NCI-H1930 (cell line): ENCODE measurements around the gene LRSAM1.

ENCODE experiments used
- DNase-seq, 2 experiments: peaks; one replicate each; lab custom pipeline; 2025; lab: John Stamatoyannopoulos, UW

Gene LRSAM1

GRCh38 chr9:127426756-127427155, 24.6 kb upstream of the LRSAM1 start:
- DNase-seq = no peak

DNA sequence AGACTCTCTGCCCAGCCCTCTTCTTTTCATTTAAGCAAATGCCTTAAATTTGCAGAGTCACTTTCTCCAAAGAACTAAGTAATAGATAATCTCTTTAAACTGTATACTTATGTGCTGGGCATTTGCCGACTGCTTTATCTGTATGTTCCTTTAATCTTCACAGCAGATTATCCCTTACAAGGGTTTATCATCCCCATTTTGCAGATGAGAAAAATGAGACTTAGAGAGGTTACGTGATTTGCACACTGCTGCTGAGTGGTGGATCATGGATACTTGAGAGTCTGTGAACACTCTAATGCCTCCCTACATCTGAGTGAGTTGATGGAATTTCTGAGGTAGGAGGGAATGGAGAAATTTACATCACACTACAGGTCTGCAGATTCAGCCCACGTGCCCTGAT, 23.0 kb upstream of the LRSAM1 start:
- no peak for DNase-seq

- no peak for DNase-seq
Observed at GRCh38 chr9:127430415-127430814, 20.9 kb upstream of the LRSAM1 start.

- no peak for DNase-seq
Observed at GRCh38 chr9:127437497-127438264, 13.6 kb upstream of the LRSAM1 start.

DNA sequence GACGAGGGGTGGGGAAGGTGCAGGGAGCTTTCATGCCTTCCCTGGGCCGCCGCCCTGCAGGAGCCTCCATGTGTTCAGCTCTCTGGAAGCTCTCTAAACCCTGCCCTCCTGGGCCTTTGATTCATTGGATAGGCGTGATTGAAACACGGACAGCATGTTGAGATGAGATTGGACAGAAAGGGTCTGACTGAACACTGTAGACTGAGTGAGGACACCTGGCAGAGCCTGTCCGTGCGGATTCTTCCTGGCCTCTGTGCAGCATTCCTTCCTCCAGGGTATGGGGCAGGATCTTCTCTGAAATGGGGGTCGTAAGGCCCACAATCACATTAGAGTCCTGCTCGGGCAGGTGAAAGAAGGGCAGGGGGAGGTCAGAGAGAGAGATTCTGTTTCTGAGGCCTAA, 12.9 kb upstream of the LRSAM1 start:
- DNase-seq = no peak

- DNase-seq = no peak
Observed at GRCh38 chr9:127444283-127444920, 6.9 kb upstream of the LRSAM1 start.

- no peak for DNase-seq
Observed at GRCh38 chr9:127444921-127445850, 6.1 kb upstream of the LRSAM1 start.

GRCh38 chr9:127445851-127446712, 5.2 kb upstream of the LRSAM1 start:
- no peak for DNase-seq

GRCh38 chr9:127446713-127447415, 4.4 kb upstream of the LRSAM1 start:
- DNase-seq = no peak

GRCh38 chr9:127447416-127448111, 3.7 kb upstream of the LRSAM1 start:
- no peak for DNase-seq

DNA sequence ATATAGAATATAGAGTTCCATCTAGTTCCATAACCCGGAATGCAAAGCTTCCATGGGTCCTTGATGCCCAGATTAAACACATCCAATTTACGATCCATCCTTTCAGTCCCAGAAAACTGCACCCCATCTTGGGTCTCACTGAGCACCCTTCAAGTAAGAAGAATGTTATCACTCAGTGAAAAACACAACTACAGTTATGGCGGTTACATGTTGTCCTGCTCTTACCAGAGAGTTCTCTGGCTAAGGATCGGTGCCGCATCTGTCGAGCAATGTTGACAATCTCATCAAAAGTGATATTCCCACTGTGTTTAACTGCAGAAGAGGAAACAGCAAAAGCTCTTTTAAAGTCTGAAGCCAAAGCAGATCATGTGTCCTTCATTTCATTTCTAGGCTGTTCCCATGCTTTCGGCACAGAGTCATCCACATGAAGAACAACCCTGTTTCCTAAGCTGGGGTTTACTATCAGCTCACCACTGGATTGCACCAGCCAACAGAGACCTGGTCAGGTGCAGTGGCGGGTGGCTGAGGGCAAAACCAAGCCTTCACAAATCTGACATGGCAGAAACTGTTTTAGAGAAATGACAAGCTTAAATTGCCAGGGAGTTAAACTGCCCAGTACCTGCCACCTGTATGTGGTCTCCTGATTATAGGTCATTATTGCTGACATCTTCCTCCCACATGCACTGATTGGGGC, 3.1 kb upstream of the LRSAM1 start:
- DNase-seq = no peak

DNA sequence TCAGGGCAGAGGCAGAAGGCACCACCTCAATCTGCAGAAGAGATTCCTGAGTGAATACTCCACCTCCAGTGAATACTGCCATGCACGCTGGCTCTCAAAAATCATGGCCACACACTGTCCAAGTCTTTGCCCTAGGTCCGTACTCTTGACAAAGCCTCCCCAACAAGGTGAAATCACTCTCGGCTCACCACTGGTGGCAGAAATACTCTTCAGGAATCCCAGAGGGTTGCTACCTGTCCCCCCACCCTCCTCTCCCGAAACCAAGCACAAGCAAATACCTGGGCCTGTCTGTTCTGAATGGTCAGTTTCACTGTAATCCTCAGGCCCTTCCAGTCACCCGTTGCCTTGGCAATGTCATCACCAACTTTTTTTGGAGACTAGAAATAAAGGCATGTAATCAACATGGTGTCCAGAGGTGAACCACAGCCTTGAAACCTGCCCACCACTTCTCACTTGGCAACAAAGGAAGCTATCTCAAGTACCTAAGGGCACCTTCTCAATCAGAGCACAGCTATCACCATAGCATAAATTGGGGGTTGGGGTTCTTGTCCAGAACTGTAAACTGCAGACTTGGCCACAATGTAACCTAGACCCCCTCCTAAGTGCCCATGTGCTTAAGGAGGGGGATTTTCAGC, 1.9 kb upstream of the LRSAM1 start:
- DNase-seq = no peak

DNA sequence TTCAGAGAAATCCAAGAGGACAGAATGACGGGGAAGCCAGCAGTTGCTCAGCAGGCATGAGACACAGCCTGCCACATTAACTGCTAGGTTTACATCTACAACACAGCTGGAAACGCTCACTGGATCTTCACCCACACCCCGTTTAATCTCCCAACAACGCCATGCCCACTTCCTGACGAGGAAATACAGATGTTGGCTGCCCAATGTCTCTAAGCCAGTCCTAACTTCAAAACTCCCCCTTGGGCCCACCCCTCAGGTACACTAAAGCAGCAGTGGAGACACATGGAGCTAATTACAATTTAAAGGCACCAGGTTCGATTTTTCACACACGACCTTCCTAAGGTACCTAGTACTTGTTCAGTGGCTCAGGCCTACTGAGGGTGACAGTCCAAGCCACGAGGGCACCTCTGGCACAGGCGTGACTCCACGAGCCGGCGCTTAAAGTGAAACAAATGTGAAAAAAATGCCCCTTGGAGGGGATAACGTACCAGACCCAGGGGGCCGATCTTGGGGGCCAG, 1.0 kb upstream of the LRSAM1 start:
- no peak for DNase-seq

DNA sequence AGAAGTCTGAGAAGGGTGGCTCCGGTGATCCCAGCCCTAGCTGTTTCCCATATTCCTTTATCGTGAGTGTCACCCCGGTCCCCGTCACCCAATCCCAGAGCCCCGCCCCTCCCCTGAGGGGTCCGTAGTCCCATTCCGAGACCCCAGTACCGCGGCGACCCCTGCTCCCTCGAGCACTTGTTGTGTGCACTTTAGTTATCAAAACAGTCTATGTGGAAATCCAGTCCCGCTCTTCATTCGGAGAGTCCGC, 223 bp downstream of the LRSAM1 start:
- DNase-seq = no peak

- no peak for DNase-seq
Observed at GRCh38 chr9:127451858-127452656, 747 bp downstream of the LRSAM1 start.

- no peak for DNase-seq
Observed at GRCh38 chr9:127452691-127453090, 1.4 kb downstream of the LRSAM1 start.

- no peak for DNase-seq
Observed at GRCh38 chr9:127455324-127455992, 4.1 kb downstream of the LRSAM1 start.
